Thymus (tissue), 11 donors: ENCODE results near the gene HHIPL1. TPM values are rescaled to one million over a fixed set of nuclear protein-coding genes. Genes with fewer than 3 reads are reported as not detected.
A peak's percentile ranks its signal among the peaks of the same experiment; 100 is the strongest.

Experiments
- DNase-seq, 9 donors: peaks; one replicate each; pipeline ENCODE4 v3.0.0-alpha.2; 2013; ENCODE audit warnings: low spot score in 9 of 9, low read depth in 6 of 9, missing footprints in 1 of 9
- H3K27ac ChIP-seq, 2 donors: one replicate each; pipeline ENCODE4 v1.5.1; 2013; ENCODE audit warnings: control low read depth in 1 of 2, low read depth in 1 of 2, low read length in 1 of 2, mild to moderate bottlenecking in 1 of 2, moderate library complexity in 1 of 2
- H3K27me3 ChIP-seq, 2 donors: one replicate each; pipeline ENCODE4 v1.5.1; 2013; ENCODE audit warnings: low read length in 1 of 2; ENCODE audit not compliant: control insufficient read depth in 2 of 2, insufficient read depth in 1 of 2
- H3K36me3 ChIP-seq, 2 donors: one replicate each; pipeline ENCODE4 v1.5.1; 2013; ENCODE audit warnings: low read length in 1 of 2, mild to moderate bottlenecking in 1 of 2, moderate library complexity in 1 of 2; ENCODE audit not compliant: control insufficient read depth in 2 of 2, insufficient read depth in 2 of 2
- H3K4me1 ChIP-seq, 2 donors: one replicate each; pipeline ENCODE4 v1.5.1; 2013; ENCODE audit warnings: low read length in 2 of 2; ENCODE audit not compliant: control insufficient read depth in 2 of 2, insufficient read depth in 2 of 2
- H3K4me3 ChIP-seq, 2 donors: one replicate each; pipeline ENCODE4 v1.5.1; 2013; ENCODE audit warnings: low read length in 2 of 2, control low read depth in 1 of 2, mild to moderate bottlenecking in 1 of 2
- H3K9me3 ChIP-seq, 2 donors: one replicate each; pipeline ENCODE4 v1.5.1; 2013; ENCODE audit warnings: low read length in 1 of 2, mild to moderate bottlenecking in 1 of 2; ENCODE audit not compliant: control insufficient read depth in 2 of 2, insufficient read depth in 1 of 2
- WGBS: extraction: QIAGEN DNeasy Blood & Tissue Kit; methylation state at CpG from one replicate; pipeline ENCODE4 v1.1.7; 2013; 5-methylcytosine and 5-hydroxymethylcytosine counted together
- polyA plus RNA-seq: library from polyadenylated mRNA; stranded (reverse); fragments of 200-250 nt; gene quantifications from one replicate; pipeline ENCODE4 v1.2.3, GENCODE V29; 2013
- total RNA-seq: library from RNA; stranded (reverse); fragments of 120-200 nt; gene quantifications from one replicate; pipeline ENCODE4 v1.2.4, GENCODE V29; 2013
- donor health status: healthy.

The HHIPL1 gene
- total and polyA plus RNA-seq, 2 donors: 0.23 to 0.33 TPM

- no peaks in the 10 kb centered on the region for H3K36me3 ChIP-seq
- no peak overlapping the region for H3K4me3 ChIP-seq
- no peak for DNase-seq
- 96% methylated on average over 8 of the region's 8 CpGs for WGBS
- no peak overlapping the region for H3K27ac ChIP-seq
- peaks cover 1 to 9% of the 10 kb centered on the region in 2 donors for H3K9me3 ChIP-seq
- peaks cover 22 to 29% of the 10 kb centered on the region in 2 donors for H3K4me1 ChIP-seq
- H3K27me3 ChIP-seq: peaks cover 12 to 60% of the 10 kb centered on the region in 2 donors
Observed at GRCh38 chr14:99601361-99601831, 43.5 kb upstream of the HHIPL1 start.

GRCh38 chr14:99602054-99602787 lies 42.7 kb upstream of the HHIPL1 start:
- peaks cover 1 to 9% of the 10 kb centered on the region in 2 donors for H3K9me3 ChIP-seq
- peaks cover 0 to 3% of the 10 kb centered on the region in 2 donors for H3K36me3 ChIP-seq
- DNase-seq: peak in 1 of 9 donors; percentile 18
- peak overlapping the region in 1 of 2 donors; percentile 86 for H3K4me3 ChIP-seq
- peaks cover 12 to 64% of the 10 kb centered on the region in 2 donors for H3K27me3 ChIP-seq
- WGBS: 67% methylated on average over 18 of the region's 18 CpGs
- H3K27ac ChIP-seq: no peak overlapping the region
- H3K4me1 ChIP-seq: peaks cover 22 to 29% of the 10 kb centered on the region in 2 donors

GRCh38 chr14:99602788-99603415 lies 42.0 kb upstream of the HHIPL1 start:
- H3K4me3 ChIP-seq: peak overlapping the region in 1 of 2 donors; percentile 86
- H3K36me3 ChIP-seq: peaks cover 0 to 4% of the 10 kb centered on the region in 2 donors
- WGBS: 34% methylated on average over 53 of the region's 53 CpGs
- DNase-seq: no peak
- H3K9me3 ChIP-seq: peaks cover 1 to 9% of the 10 kb centered on the region in 2 donors
- H3K27ac ChIP-seq: no peak overlapping the region
- peaks cover 12 to 64% of the 10 kb centered on the region in 2 donors for H3K27me3 ChIP-seq
- H3K4me1 ChIP-seq: peaks cover 22 to 29% of the 10 kb centered on the region in 2 donors

- Histone ChIP-seq H3K36me3 (peaks cover 0 to 4% of the 10 kb centered on the region in 2 donors), H3K9me3 (peaks cover 1 to 9% of the 10 kb centered on the region in 2 donors), H3K4me3 (peak within 1 kb of the TSS; percentile 69 to 86), H3K27ac (peak within 1 kb of the TSS; percentile 82 to 95), H3K27me3 (peaks cover 12 to 64% of the 10 kb centered on the region in 2 donors), H3K4me1 (peaks cover 22 to 29% of the 10 kb centered on the region in 2 donors)
- 6% methylated on average over 128 of the region's 128 CpGs for WGBS
- peak; percentile 14 to 69 (median 25) for DNase-seq
Observed at GRCh38 chr14:99603471-99604277, 41.3 kb upstream of the HHIPL1 start, which contains the start of gene CCDC85C. CCDC85C (minus strand) TSS chr14:99604207; CDS start chr14:99603959, 248 bp downstream.

- peak overlapping the region; percentile 82 to 95 for H3K27ac ChIP-seq
- H3K9me3 ChIP-seq: peaks cover 1 to 9% of the 10 kb centered on the region in 2 donors
- peaks cover 22 to 29% of the 10 kb centered on the region in 2 donors for H3K4me1 ChIP-seq
- peak; percentile 55 to 96 (median 89) for DNase-seq
- peak overlapping the region; percentile 69 to 86 for H3K4me3 ChIP-seq
- peaks cover 12 to 64% of the 10 kb centered on the region in 2 donors for H3K27me3 ChIP-seq
- under 1% methylated on average over 65 of the region's 65 CpGs for WGBS
- H3K36me3 ChIP-seq: peaks cover 0 to 4% of the 10 kb centered on the region in 2 donors
Observed at GRCh38 chr14:99604278-99604765, 40.6 kb upstream of the HHIPL1 start.

GRCh38 chr14:99604766-99605298 lies 40.1 kb upstream of the HHIPL1 start:
- Histone ChIP-seq H3K4me3 (peak overlapping the region; percentile 69 to 86), H3K27me3 (peaks cover 12 to 63% of the 10 kb centered on the region in 2 donors), H3K9me3 (peaks cover 1 to 9% of the 10 kb centered on the region in 2 donors), H3K27ac (peak overlapping the region; percentile 82 to 95), H3K36me3 (peaks cover 0 to 4% of the 10 kb centered on the region in 2 donors), H3K4me1 (peaks cover 22 to 29% of the 10 kb centered on the region in 2 donors)
- WGBS: under 1% methylated on average over 50 of the region's 50 CpGs
- DNase-seq: peak in 2 of 9 donors; percentile 26 to 33

- peak; percentile 50 to 91 (median 76) for DNase-seq
- peaks cover 1 to 9% of the 10 kb centered on the region in 2 donors for H3K9me3 ChIP-seq
- H3K27ac ChIP-seq: peak overlapping the region; percentile 82 to 95
- H3K27me3 ChIP-seq: peaks cover 12 to 57% of the 10 kb centered on the region in 2 donors
- WGBS: 5% methylated on average over 38 of the region's 38 CpGs
- H3K4me1 ChIP-seq: peaks cover 22 to 29% of the 10 kb centered on the region in 2 donors
- H3K36me3 ChIP-seq: peaks cover 0 to 4% of the 10 kb centered on the region in 2 donors
- H3K4me3 ChIP-seq: peak overlapping the region; percentile 69 to 86
Observed at GRCh38 chr14:99605299-99605961, 39.5 kb upstream of the HHIPL1 start.

GRCh38 chr14:99606359-99606758 lies 38.6 kb upstream of the HHIPL1 start:
- Histone ChIP-seq H3K4me3 (no peak overlapping the region), H3K27ac (no peak overlapping the region)
- no peak for DNase-seq

More at GRCh38 chr14:99606359-99606758, 38.6 kb upstream of the HHIPL1 start:
- peaks cover 0 to 4% of the 10 kb centered on the region in 2 donors for H3K36me3 ChIP-seq
- peaks cover 22 to 27% of the 10 kb centered on the region in 2 donors for H3K4me1 ChIP-seq
- peaks cover 1 to 9% of the 10 kb centered on the region in 2 donors for H3K9me3 ChIP-seq
- WGBS: 91% methylated on average over 7 of the region's 7 CpGs
- peaks cover 12 to 48% of the 10 kb centered on the region in 2 donors for H3K27me3 ChIP-seq
